ENCODE results near the gene CNNM3.

GRCh38 chr2:96881349-96882195 is 65.5 kb downstream of the CNNM3 start:
- no peak for TF ChIP-seq SPI1 (IDR thresholded peaks at IDR 0.05; ENCODE audit: low read depth, low read length)
- TF ChIP-seq POLR2A (IDR thresholded peaks at IDR 0.05; ENCODE audit: low read depth, low read length): no peak
- no peak for TF ChIP-seq POLR2AphosphoS5 (IDR thresholded peaks at IDR 0.05; ENCODE audit: low read depth, low read length)
- no peak for TF ChIP-seq TAF1 (IDR thresholded peaks at IDR 0.05; ENCODE audit: low read depth, low read length)
- TF ChIP-seq PAX5 (IDR thresholded peaks at IDR 0.05; ENCODE audit: insufficient read depth, low read length, severe bottlenecking): no peak
